Upper lobe of right lung (tissue), 1 donor: ENCODE results near the gene SANBR. TPM values are rescaled to one million over a fixed set of nuclear protein-coding genes. Genes with fewer than 3 reads are reported as not detected.

Source experiments
- ATAC-seq: fragments of 200-7000 bp; cut with Tn5 transposase; one replicate; pipeline ENCODE4 v1.9.1; 2020; ENCODE audit warnings: mild to moderate bottlenecking, moderate library complexity
- DNase-seq: peaks from one replicate; pipeline ENCODE4 v3.0.0-alpha.2; 2020
- H3K27ac ChIP-seq: fragments of 200-600 bp; one replicate; pipeline ENCODE4 v1.8.0; 2022
- H3K27me3 ChIP-seq: fragments of 200-600 bp; one replicate; pipeline ENCODE4 v1.8.0; 2022; ENCODE audit warnings: mild to moderate bottlenecking
- H3K36me3 ChIP-seq: fragments of 200-600 bp; one replicate; pipeline ENCODE4 v1.8.0; 2022
- H3K4me1 ChIP-seq: fragments of 200-600 bp; one replicate; pipeline ENCODE4 v1.8.0; 2022
- H3K4me3 ChIP-seq: fragments of 200-600 bp; one replicate; pipeline ENCODE4 v1.8.0; 2022; ENCODE audit warnings: mild to moderate bottlenecking
- H3K9me3 ChIP-seq: fragments of 200-600 bp; one replicate; pipeline ENCODE4 v1.8.0; 2022
- CTCF ChIP-seq: fragments of 200-600 bp; IDR thresholded peaks from one replicate; pipeline ENCODE4 v1.8.0; 2022; ENCODE audit warnings: antibody characterized with exemption
- intact Hi-C: fragments of 100-400 bp; cut with DNase I; formaldehyde crosslinking; loops from one replicate; pipeline ENCODE4 v1.11.0; 2022
- total RNA-seq: library from RNA; stranded (reverse); fragmentation: NEBNext Ultra II Directional; extraction: Animal tissue kit (Norgen Biotek cat#: 25700); gene quantifications from one replicate; pipeline ENCODE4 v1.2.1, GENCODE V29; 2021
- donor health status: DM: no; HTN: yes; CAD: no; lungs with severe emphysema.

SANBR gene
- total RNA-seq, 1 donor from 2014 or later = 11.1 TPM

- Histone ChIP-seq H3K9me3 (no peaks in the 10 kb centered on the region), H3K4me3 (no peak overlapping the region), H3K27ac (no peak overlapping the region), H3K36me3 (no peaks in the 10 kb centered on the region), H3K27me3 (no peaks in the 10 kb centered on the region), H3K4me1 (no peaks in the 10 kb centered on the region)
- intact Hi-C loops = no loop called here
- no peak for ATAC-seq
- TF ChIP-seq CTCF = no peak
- no peak for DNase-seq
These were observed 30.8 kb downstream of the SANBR start for GRCh38 chr2:61096438-61096837.

DNA sequence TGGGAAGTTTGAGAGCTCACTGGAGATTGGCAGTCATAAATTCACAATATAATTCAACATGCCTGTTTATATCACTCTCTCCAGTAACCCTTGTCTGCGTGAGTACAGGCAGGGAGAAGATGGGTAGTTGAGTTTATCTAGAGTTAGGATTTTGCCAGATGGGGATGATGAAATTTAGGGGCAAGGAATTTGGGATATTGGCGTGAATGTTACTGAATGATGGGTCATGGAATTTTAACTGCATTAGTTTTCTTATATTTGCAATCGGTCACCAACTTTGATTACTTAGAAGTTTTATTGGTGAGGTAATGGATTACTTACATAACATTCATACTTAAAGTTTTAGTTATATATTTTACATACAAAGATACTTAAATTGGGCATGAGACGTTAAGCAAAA lies 35.1 kb downstream of the SANBR start:
- no peak for ATAC-seq
- no peak for TF ChIP-seq CTCF
- Histone ChIP-seq H3K27ac (no peak overlapping the region), H3K9me3 (no peaks in the 10 kb centered on the region), H3K27me3 (no peaks in the 10 kb centered on the region), H3K36me3 (no peaks in the 10 kb centered on the region), H3K4me3 (no peak overlapping the region), H3K4me1 (no peaks in the 10 kb centered on the region)
- intact Hi-C loops = no loop called here
- no peak for DNase-seq

- H3K4me3 ChIP-seq = no peak overlapping the region
- H3K9me3 ChIP-seq = no peaks in the 10 kb centered on the region
- peaks cover 18% of the 10 kb centered on the region for H3K36me3 ChIP-seq
- no peak overlapping the region for H3K27ac ChIP-seq
- ATAC-seq (no peak), DNase-seq (no peak)
- TF ChIP-seq CTCF = no peak
- no peaks in the 10 kb centered on the region for H3K4me1 ChIP-seq
- intact Hi-C loops = no loop called here
- no peaks in the 10 kb centered on the region for H3K27me3 ChIP-seq
These were observed 43.6 kb downstream of the SANBR start for GRCh38 chr2:61109291-61109690.

GRCh38 chr2:61111708-61112107 lies 46.0 kb downstream of the SANBR start:
- DNase-seq = no peak
- Histone ChIP-seq H3K4me3 (no peak overlapping the region), H3K27me3 (no peaks in the 10 kb centered on the region), H3K9me3 (no peaks in the 10 kb centered on the region), H3K4me1 (no peaks in the 10 kb centered on the region), H3K36me3 (peaks cover 16% of the 10 kb centered on the region), H3K27ac (no peak overlapping the region)
- no peak for ATAC-seq
- intact Hi-C loops = no loop called here
- TF ChIP-seq CTCF = no peak

DNA sequence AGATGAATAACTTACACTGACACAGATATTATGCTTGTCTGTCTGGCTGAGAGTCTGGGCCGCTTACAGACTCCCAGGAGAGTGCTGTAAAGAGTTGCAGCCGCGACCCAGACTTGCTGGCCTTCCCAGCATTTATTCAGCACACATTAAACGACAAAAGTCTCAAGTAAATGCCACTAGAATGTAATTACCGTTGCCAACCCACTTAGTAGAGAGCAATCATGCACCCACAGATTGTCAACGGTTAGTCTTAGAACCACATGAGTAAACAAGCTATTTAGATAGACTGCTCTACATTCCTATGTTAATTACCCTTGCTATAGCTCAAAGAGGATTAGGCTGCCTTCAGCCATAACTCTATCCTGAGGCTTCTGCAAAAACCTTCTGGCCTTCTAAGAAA lies 48.5 kb downstream of the SANBR start:
- H3K36me3 ChIP-seq = peaks cover 25% of the 10 kb centered on the region
- DNase-seq = no peak

More for the DNA sequence above, 48.5 kb downstream of the SANBR start:
- Histone ChIP-seq H3K27ac (no peak overlapping the region), H3K9me3 (no peaks in the 10 kb centered on the region), H3K27me3 (no peaks in the 10 kb centered on the region), H3K4me1 (no peaks in the 10 kb centered on the region), H3K4me3 (no peak overlapping the region)
- ATAC-seq = no peak
- TF ChIP-seq CTCF = no peak
- intact Hi-C loops = no loop called here

Other genes starting within 250 kb of the SANBR start
- gene REL, start 184.3 kb upstream of the SANBR start, total RNA-seq = 29.1 TPM
- 26.9 TPM for gene PEX13, start 48.2 kb upstream of the SANBR start, total RNA-seq
- gene PUS10, start 47.6 kb upstream of the SANBR start, total RNA-seq = 8.9 TPM
- 15.1 TPM for gene C2orf74, start 96.3 kb downstream of the SANBR start, total RNA-seq